Measurements from ENCODE around the gene CCDC14.

CCDC14 gene

GRCh38 chr3:123926396-123926795, 34.6 kb downstream of the CCDC14 start:
- no peak for DNase-seq (ENCODE audit: low read depth, low spot score)
- ChIA-PET POLR2A (no interaction called here), CTCF (interaction anchor here (1.5 to 1.8 kb wide), 2 partner anchors 14 to 203 kb away, joined by 4 to 5 read pairs; no protein-coding TSS in a partner anchor)
- no peak overlapping the region for H3K4me3 ChIP-seq (ENCODE audit: low read depth, low read length)
- TF ChIP-seq CTCF (IDR thresholded peaks at IDR 0.05; ENCODE audit: insufficient read depth, low read length, missing control alignments) = no peak

GRCh38 chr3:123920868-123921267, 40.2 kb downstream of the CCDC14 start:
- H3K4me3 ChIP-seq (ENCODE audit: low read depth, low read length) = no peak overlapping the region
- CTCF ChIA-PET = interaction anchor here (0.8 to 2.5 kb wide), 2 partner anchors 13 to 197 kb away, joined by 3 to 7 read pairs; no protein-coding TSS in a partner anchor
- POLR2A ChIA-PET = no interaction called here
- TF ChIP-seq CTCF (IDR thresholded peaks at IDR 0.05; ENCODE audit: insufficient read depth, low read length, missing control alignments) = no peak
- no peak for DNase-seq (ENCODE audit: low read depth, low spot score)

GRCh38 chr3:123920383-123920782, 40.6 kb downstream of the CCDC14 start:
- TF ChIP-seq CTCF (IDR thresholded peaks at IDR 0.05; ENCODE audit: insufficient read depth, low read length, missing control alignments) = no peak
- DNase-seq (ENCODE audit: low read depth, low spot score) = no peak
- H3K4me3 ChIP-seq (ENCODE audit: low read depth, low read length) = no peak overlapping the region
- CTCF ChIA-PET = interaction anchor here (2.5 kb wide), 1 partner anchor 13 kb away, joined by 7 read pairs; no protein-coding TSS in a partner anchor
- POLR2A ChIA-PET = no interaction called here

GRCh38 chr3:123919353-123919752, 41.7 kb downstream of the CCDC14 start:
- TF ChIP-seq CTCF (IDR thresholded peaks at IDR 0.05; ENCODE audit: insufficient read depth, low read length, missing control alignments) = no peak
- CTCF ChIA-PET = no interaction called here
- DNase-seq (ENCODE audit: low read depth, low spot score) = no peak
- no peak overlapping the region for H3K4me3 ChIP-seq (ENCODE audit: low read depth, low read length)
- POLR2A ChIA-PET = no interaction called here

GRCh38 chr3:123914829-123915228, 46.2 kb downstream of the CCDC14 start:
- POLR2A ChIA-PET = no interaction called here
- CTCF ChIA-PET = interaction anchor here (0.8 to 1.2 kb wide), 3 partner anchors 13 to 651 kb away, joined by 3 read pairs; no protein-coding TSS in a partner anchor
- DNase-seq (ENCODE audit: low read depth, low spot score) = no peak

GRCh38 chr3:123909785-123910184, 51.2 kb downstream of the CCDC14 start:
- no peak overlapping the region for H3K4me3 ChIP-seq (ENCODE audit: low read depth, low read length)
- CTCF ChIA-PET = no interaction called here
- no peak for TF ChIP-seq CTCF (IDR thresholded peaks at IDR 0.05; ENCODE audit: insufficient read depth, low read length, missing control alignments)
- DNase-seq (ENCODE audit: low read depth, low spot score) = no peak
- POLR2A ChIA-PET = no interaction called here

More at GRCh38 chr3:123914829-123915228, 46.2 kb downstream of the CCDC14 start:
- TF ChIP-seq CTCF (IDR thresholded peaks at IDR 0.05; ENCODE audit: insufficient read depth, low read length, missing control alignments) = no peak
- no peak overlapping the region for H3K4me3 ChIP-seq (ENCODE audit: low read depth, low read length)
